SK-N-SH (cell line): ENCODE results near the gene PPP2R3B.

ENCODE experiments used
- EZH2phosphoT487 ChIP-seq: fragments of 200-600 bp; sonication (generic); IDR thresholded peaks from 2 replicates; pipeline ENCODE4 v1.6.1; 2017; ENCODE audit warnings: low read depth, mixed run types, mild to moderate bottlenecking, antibody characterized with exemption, moderate library complexity, borderline replicate concordance
- GABPA ChIP-seq: IDR thresholded peaks from 2 replicates; pipeline ENCODE4 v1.4.0; 2012; ENCODE audit warnings: low read depth, mild to moderate bottlenecking
- NRF1 ChIP-seq: IDR thresholded peaks from 2 replicates; pipeline ENCODE4 v1.6.1; 2012; ENCODE audit warnings: low read depth, mild to moderate bottlenecking, low read length
- RAD21 ChIP-seq: IDR thresholded peaks from 2 replicates; pipeline ENCODE4 v1.6.1; 2012; ENCODE audit warnings: mild to moderate bottlenecking, low read length
- RFX5 ChIP-seq: IDR thresholded peaks from 2 replicates; pipeline ENCODE4 v1.6.1; 2012; ENCODE audit warnings: mild to moderate bottlenecking, improper control_type of control experiment, low read length
- SIN3A ChIP-seq: IDR thresholded peaks from 2 replicates; pipeline ENCODE4 v1.6.1; 2012; ENCODE audit warnings: low read depth, mild to moderate bottlenecking, low read length, moderate library complexity, borderline replicate concordance
- TCF12 ChIP-seq: IDR thresholded peaks from 2 replicates; pipeline ENCODE4 v1.4.0; 2012
- TF ChIP-seq, protein P1 (sequence below): IDR thresholded peaks from 2 replicates; pipeline ENCODE4 v1.4.0; 2012; ENCODE audit warnings: low read depth
- TF ChIP-seq, protein P2 (sequence below): fragments of 200-600 bp; sonication (generic); IDR thresholded peaks from 2 replicates; pipeline ENCODE4 v1.6.1; 2017; ENCODE audit warnings: antibody characterized with exemption, mild to moderate bottlenecking, moderate library complexity
- TF ChIP-seq, protein P3 (sequence below): IDR thresholded peaks from 2 replicates; pipeline ENCODE4; 2012

DNA sequence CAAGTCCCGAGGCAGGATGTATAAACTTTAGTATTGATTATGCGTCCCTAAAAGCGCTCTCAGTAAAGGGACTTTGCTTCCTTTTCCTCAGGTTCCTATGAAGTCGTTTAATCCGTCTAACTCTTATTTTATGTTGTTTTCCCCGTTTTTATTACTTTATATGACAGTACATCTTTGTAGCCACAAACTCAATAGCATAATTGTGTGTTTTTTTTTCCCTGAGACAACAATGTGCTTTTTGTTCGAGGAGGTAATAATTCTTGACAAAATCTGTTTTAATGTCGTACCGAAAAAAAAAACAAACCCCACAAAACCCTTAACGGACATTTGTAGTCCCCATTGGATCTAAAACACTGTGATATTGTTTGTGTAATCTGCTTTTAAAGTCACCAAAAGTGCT, 17.9 kb upstream of the PPP2R3B start:
- TF ChIP-seq, protein P1, sequence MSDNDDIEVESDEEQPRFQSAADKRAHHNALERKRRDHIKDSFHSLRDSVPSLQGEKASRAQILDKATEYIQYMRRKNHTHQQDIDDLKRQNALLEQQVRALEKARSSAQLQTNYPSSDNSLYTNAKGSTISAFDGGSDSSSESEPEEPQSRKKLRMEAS: no peak
- no peak for TF ChIP-seq EZH2phosphoT487
- TF ChIP-seq, protein P2, sequence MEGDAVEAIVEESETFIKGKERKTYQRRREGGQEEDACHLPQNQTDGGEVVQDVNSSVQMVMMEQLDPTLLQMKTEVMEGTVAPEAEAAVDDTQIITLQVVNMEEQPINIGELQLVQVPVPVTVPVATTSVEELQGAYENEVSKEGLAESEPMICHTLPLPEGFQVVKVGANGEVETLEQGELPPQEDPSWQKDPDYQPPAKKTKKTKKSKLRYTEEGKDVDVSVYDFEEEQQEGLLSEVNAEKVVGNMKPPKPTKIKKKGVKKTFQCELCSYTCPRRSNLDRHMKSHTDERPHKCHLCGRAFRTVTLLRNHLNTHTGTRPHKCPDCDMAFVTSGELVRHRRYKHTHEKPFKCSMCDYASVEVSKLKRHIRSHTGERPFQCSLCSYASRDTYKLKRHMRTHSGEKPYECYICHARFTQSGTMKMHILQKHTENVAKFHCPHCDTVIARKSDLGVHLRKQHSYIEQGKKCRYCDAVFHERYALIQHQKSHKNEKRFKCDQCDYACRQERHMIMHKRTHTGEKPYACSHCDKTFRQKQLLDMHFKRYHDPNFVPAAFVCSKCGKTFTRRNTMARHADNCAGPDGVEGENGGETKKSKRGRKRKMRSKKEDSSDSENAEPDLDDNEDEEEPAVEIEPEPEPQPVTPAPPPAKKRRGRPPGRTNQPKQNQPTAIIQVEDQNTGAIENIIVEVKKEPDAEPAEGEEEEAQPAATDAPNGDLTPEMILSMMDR: no peak
- no peak for TF ChIP-seq NRF1
- no peak for TF ChIP-seq RAD21
- TF ChIP-seq SIN3A: no peak
- no peak for TF ChIP-seq RFX5
- TF ChIP-seq TCF12: no peak
- TF ChIP-seq, protein P3, sequence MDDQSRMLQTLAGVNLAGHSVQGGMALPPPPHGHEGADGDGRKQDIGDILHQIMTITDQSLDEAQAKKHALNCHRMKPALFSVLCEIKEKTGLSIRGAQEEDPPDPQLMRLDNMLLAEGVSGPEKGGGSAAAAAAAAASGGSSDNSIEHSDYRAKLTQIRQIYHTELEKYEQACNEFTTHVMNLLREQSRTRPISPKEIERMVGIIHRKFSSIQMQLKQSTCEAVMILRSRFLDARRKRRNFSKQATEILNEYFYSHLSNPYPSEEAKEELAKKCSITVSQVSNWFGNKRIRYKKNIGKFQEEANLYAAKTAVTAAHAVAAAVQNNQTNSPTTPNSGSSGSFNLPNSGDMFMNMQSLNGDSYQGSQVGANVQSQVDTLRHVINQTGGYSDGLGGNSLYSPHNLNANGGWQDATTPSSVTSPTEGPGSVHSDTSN: no peak
- TF ChIP-seq GABPA: no peak
